AG04450 (cell line): Measurements from ENCODE around the gene RHOV. TPM values are rescaled to one million over a fixed set of nuclear protein-coding genes. Genes with fewer than 3 reads are reported as not detected.

Experiments
- CTCF ChIA-PET: fragments of 300-600, 350-600 bp; formaldehyde crosslinking; extraction: SDS; loops from one replicate; lab custom pipeline; 2022; ENCODE audit warnings: antibody characterized with exemption, inconsistent platforms; lab: Charles Lee
- POLR2A ChIA-PET: fragments of 350-600 bp; formaldehyde crosslinking; extraction: SDS; loops from one replicate; lab custom pipeline; 2021; ENCODE audit warnings: antibody characterized with exemption, inconsistent platforms; lab: Yijun Ruan, JAX
- DNase-seq: peaks from one replicate; pipeline ENCODE4 v3.0.0-alpha.2; 2011; ENCODE audit warnings: low read depth, low spot score
- H3K27ac ChIP-seq: one replicate; pipeline ENCODE4 v1.5.1; 2012; ENCODE audit warnings: low read depth, low read length, control low read depth
- H3K27me3 ChIP-seq: one replicate; pipeline ENCODE4 v1.6.0; 2012; ENCODE audit warnings: low read length; ENCODE audit not compliant: control insufficient read depth, insufficient read depth
- H3K4me3 ChIP-seq: 2 replicates; pipeline ENCODE4 v1.5.1; 2011; ENCODE audit warnings: mild to moderate bottlenecking, low read depth, low read length, control low read depth
- H3K9me3 ChIP-seq: 2 replicates; pipeline ENCODE4 v1.5.1; 2012; ENCODE audit warnings: low read length; ENCODE audit not compliant: control insufficient read depth, insufficient read depth
- polyA plus RNA-seq: library from polyadenylated mRNA; depleted of rRNA; stranded (reverse); fragments of >200 nt; gene quantifications from 2 replicates; pipeline ENCODE4 v1.2.3, GENCODE V29; 2011; rRNA removed
- small RNA-seq: library from RNA; depleted of rRNA; stranded (forward); fragments of <200 nt; gene quantifications from one replicate; pipeline ENCODE3, GENCODE V24; 2012; ENCODE audit warnings: low read depth; ENCODE audit not compliant: insufficient read length
- TF ChIP-seq, protein P1 (sequence below): IDR thresholded peaks from 2 replicates; pipeline ENCODE4 v1.5.1; 2011; ENCODE audit warnings: low read depth, low read length, control low read depth, inconsistent platforms

Gene RHOV
- polyA plus RNA-seq, 1 experiment, result 0.04 TPM

DNA sequence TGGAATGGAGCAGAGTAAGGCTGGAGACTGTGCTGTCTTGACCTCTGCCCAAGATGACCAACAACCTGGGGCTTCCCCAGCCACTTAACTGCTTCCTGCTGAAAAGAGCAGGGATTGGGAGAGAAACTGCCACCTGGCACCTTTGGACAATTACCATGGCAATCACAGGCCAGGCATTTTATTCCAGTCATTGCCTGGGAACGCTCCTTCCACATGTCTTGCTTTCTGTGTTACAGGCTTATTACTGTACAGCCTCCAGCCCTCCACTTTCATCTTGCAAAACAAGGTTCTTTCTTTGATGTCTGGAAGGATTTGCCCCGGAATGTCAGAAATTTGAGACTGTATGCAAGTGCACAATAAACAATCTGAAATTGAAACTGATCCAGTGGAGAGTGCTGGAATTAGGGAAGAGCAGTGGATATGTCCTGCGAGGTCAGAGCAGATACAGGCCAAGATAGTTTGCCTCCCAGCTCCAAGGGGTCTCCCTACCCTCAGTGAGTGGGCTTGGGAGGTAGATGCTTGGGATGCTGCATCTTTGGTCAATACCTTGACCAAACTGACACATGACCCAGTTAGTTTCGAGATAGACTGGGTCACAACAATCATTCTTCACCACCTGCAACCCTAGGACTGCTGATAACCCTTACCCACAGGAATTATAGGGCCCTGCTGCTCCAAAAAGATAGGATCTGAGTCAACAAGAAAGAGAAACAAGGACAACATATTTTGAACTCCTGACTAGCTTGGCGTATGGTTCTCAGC, 48.2 kb downstream of the RHOV start:
- Histone ChIP-seq H3K27me3 (peaks cover 9% of the 10 kb centered on the region), H3K4me3 (no peak overlapping the region), H3K9me3 (no peaks in the 10 kb centered on the region), H3K27ac (no peak overlapping the region)
- peak; percentile 52 for DNase-seq
- ChIA-PET CTCF (no interaction called here), POLR2A (no interaction called here)
- TF ChIP-seq, protein P1, sequence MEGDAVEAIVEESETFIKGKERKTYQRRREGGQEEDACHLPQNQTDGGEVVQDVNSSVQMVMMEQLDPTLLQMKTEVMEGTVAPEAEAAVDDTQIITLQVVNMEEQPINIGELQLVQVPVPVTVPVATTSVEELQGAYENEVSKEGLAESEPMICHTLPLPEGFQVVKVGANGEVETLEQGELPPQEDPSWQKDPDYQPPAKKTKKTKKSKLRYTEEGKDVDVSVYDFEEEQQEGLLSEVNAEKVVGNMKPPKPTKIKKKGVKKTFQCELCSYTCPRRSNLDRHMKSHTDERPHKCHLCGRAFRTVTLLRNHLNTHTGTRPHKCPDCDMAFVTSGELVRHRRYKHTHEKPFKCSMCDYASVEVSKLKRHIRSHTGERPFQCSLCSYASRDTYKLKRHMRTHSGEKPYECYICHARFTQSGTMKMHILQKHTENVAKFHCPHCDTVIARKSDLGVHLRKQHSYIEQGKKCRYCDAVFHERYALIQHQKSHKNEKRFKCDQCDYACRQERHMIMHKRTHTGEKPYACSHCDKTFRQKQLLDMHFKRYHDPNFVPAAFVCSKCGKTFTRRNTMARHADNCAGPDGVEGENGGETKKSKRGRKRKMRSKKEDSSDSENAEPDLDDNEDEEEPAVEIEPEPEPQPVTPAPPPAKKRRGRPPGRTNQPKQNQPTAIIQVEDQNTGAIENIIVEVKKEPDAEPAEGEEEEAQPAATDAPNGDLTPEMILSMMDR, result no peak

GRCh38 chr15:40823572-40824343, 50.3 kb downstream of the RHOV start:
- ChIA-PET POLR2A (interaction anchor here (0.6 to 0.7 kb wide), 2 partner anchors 71 to 130 kb away, joined by 4 to 7 read pairs; no protein-coding TSS in a partner anchor), CTCF (interaction anchor here (0.8 kb wide), 1 partner anchor 35 kb away, joined by 7 read pairs; no protein-coding TSS in a partner anchor)
- Histone ChIP-seq H3K27me3 (peaks cover 8% of the 10 kb centered on the region), H3K9me3 (no peaks in the 10 kb centered on the region), H3K4me3 (no peak overlapping the region), H3K27ac (no peak overlapping the region)
- DNase-seq, result no peak
- TF ChIP-seq, protein P1, result no peak

Small RNAs within 50 kb of the gene (small RNA-seq; reads per million reads assigned to genes)
- not detected for gene AC025166.1

Other genes with a start within 250 kb of the RHOV start
- gene RAD51, start 179.1 kb downstream of the RHOV start, polyA plus RNA-seq, result 5.1 and 6.0 TPM in 2 replicates
- gene RMDN3, start 119.0 kb downstream of the RHOV start, polyA plus RNA-seq, result 19.2 and 19.5 TPM in 2 replicates
- gene GCHFR, start 110.2 kb downstream of the RHOV start, polyA plus RNA-seq, result 4.2 and 4.7 TPM in 2 replicates
- 0.05 TPM in 2 replicates for gene C15orf62, start 104.3 kb downstream of the RHOV start, polyA plus RNA-seq
- gene ZFYVE19, start 67.1 kb downstream of the RHOV start, polyA plus RNA-seq, result 15.6 and 20.3 TPM in 2 replicates
- 25.8 and 31.7 TPM in 2 replicates for gene DNAJC17, start 66.8 kb downstream of the RHOV start, polyA plus RNA-seq
- not detected in 2 replicates for gene PPP1R14D, start 45.5 kb downstream of the RHOV start, polyA plus RNA-seq
- 0.87 and 0.94 TPM in 2 replicates for gene SPINT1, start 30.2 kb downstream of the RHOV start, polyA plus RNA-seq
- gene VPS18, start 20.2 kb upstream of the RHOV start, polyA plus RNA-seq, result 18.7 and 25.7 TPM in 2 replicates
- gene DLL4, start 55.1 kb upstream of the RHOV start, polyA plus RNA-seq, result 1.5 and 2.6 TPM in 2 replicates
- gene CHAC1, start 79.2 kb upstream of the RHOV start, polyA plus RNA-seq, result 106 and 154 TPM in 2 replicates
- 5.3 and 8.0 TPM in 2 replicates for gene INO80, start 242.0 kb upstream of the RHOV start, polyA plus RNA-seq